ENCODE measurements around the gene DRC1. TPM values are rescaled to one million over a fixed set of nuclear protein-coding genes. Genes with fewer than 3 reads are reported as not detected.

The DRC1 gene
- polyA plus RNA-seq, 1 donor from 2014 or later = 0.16 TPM

DNA sequence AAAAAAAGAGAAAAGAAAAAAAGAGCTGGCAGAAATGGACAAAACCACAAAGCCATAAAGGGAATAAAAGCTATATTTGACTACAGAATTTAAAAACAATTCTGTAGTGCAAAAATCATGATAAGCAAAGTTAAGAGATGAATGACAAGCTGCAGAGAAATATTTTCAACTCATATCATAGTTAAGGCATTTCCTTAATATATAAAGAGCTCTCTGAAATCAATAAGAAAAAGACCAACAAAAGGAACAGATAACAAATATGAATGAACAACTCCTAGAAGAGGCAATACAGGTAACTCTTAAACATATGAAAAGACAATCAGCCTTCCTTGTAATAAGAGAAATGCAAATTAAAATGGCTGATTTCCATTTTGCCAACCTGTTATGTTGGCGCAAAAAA, 50.0 kb downstream of the DRC1 start:
- TF ChIP-seq MXI1 (conservative IDR thresholded peaks at IDR 0.05; ENCODE audit: poor library complexity, severe bottlenecking) (no peak), EP300 (conservative IDR thresholded peaks at IDR 0.05; ENCODE audit: poor library complexity, severe bottlenecking) (no peak), TAF1 (IDR thresholded peaks at IDR 0.05; ENCODE audit: low read depth) (no peak), SMC3 (conservative IDR thresholded peaks at IDR 0.05; ENCODE audit: poor library complexity) (no peak), POLR2AphosphoS5 (IDR thresholded peaks at IDR 0.05) (no peak), RAD21 (conservative IDR thresholded peaks at IDR 0.05) (no peak), EZH2 (IDR thresholded peaks at IDR 0.05; ENCODE audit: borderline replicate concordance, insufficient read depth, low read length, poor library complexity, severe bottlenecking) (no peak)
- TF ChIP-seq, protein P1, sequence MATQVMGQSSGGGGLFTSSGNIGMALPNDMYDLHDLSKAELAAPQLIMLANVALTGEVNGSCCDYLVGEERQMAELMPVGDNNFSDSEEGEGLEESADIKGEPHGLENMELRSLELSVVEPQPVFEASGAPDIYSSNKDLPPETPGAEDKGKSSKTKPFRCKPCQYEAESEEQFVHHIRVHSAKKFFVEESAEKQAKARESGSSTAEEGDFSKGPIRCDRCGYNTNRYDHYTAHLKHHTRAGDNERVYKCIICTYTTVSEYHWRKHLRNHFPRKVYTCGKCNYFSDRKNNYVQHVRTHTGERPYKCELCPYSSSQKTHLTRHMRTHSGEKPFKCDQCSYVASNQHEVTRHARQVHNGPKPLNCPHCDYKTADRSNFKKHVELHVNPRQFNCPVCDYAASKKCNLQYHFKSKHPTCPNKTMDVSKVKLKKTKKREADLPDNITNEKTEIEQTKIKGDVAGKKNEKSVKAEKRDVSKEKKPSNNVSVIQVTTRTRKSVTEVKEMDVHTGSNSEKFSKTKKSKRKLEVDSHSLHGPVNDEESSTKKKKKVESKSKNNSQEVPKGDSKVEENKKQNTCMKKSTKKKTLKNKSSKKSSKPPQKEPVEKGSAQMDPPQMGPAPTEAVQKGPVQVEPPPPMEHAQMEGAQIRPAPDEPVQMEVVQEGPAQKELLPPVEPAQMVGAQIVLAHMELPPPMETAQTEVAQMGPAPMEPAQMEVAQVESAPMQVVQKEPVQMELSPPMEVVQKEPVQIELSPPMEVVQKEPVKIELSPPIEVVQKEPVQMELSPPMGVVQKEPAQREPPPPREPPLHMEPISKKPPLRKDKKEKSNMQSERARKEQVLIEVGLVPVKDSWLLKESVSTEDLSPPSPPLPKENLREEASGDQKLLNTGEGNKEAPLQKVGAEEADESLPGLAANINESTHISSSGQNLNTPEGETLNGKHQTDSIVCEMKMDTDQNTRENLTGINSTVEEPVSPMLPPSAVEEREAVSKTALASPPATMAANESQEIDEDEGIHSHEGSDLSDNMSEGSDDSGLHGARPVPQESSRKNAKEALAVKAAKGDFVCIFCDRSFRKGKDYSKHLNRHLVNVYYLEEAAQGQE (IDR thresholded peaks at IDR 0.05; ENCODE audit: borderline replicate concordance) = no peak
- TF ChIP-seq, protein P2, sequence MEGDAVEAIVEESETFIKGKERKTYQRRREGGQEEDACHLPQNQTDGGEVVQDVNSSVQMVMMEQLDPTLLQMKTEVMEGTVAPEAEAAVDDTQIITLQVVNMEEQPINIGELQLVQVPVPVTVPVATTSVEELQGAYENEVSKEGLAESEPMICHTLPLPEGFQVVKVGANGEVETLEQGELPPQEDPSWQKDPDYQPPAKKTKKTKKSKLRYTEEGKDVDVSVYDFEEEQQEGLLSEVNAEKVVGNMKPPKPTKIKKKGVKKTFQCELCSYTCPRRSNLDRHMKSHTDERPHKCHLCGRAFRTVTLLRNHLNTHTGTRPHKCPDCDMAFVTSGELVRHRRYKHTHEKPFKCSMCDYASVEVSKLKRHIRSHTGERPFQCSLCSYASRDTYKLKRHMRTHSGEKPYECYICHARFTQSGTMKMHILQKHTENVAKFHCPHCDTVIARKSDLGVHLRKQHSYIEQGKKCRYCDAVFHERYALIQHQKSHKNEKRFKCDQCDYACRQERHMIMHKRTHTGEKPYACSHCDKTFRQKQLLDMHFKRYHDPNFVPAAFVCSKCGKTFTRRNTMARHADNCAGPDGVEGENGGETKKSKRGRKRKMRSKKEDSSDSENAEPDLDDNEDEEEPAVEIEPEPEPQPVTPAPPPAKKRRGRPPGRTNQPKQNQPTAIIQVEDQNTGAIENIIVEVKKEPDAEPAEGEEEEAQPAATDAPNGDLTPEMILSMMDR (IDR thresholded peaks at IDR 0.05; ENCODE audit: poor library complexity, severe bottlenecking) = no peak
- H3K9ac ChIP-seq (ENCODE audit: low read length) = no peak overlapping the region

DNA sequence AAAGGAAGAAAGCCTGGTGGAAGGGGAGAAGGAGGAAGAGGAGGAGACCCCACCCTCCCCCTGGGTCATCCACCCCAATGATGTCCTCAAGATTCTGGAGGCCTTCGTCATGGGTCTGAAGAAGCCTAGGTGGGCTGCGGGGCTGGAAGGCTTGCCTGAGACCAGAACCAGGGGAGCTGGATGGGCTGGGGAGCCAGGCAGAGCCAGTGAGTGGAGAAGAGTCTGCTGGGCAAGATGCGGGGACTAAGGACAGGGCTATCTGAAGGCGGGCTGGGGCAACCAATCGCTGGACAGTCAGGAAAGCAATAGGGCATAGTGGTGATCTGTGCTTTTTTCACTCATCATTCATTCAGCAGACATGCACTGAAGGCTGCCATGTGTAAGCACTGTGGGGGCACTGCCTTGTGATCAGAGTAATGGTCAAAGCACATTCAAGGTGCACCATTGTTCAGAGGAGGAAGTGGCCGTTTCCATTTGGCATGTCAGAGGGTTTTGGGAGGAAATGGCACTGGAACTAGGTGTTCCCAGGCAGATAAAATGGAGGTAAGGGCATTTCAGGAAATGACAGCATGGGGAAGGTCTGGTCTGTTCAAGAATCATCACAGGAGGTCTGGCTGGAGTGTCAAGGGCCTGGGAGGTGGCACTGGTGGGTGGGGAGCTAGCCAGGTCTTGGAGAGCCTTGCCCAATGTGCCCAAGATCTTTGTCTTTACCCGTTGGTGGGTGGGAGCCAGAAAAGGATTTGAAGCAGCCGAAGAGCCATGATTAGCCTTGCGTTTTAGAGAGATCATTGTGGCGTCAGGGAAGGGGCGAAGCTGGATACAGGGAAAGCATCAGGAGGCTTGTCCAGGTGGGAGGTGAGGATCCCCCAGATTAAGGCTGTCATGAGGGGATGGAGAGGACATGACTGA, 52.0 kb downstream of the DRC1 start:
- H3F3A ChIP-seq (ENCODE audit: insufficient read depth, low read length, poor library complexity, severe bottlenecking) = no peaks in the 10 kb centered on the region
- H3K79me2 ChIP-seq (replicated peaks; ENCODE audit: insufficient read depth, low read length) = no peaks in the 10 kb centered on the region
- H3K9me2 ChIP-seq (ENCODE audit: insufficient read depth, low read length) = no peaks in the 10 kb centered on the region
- no peak overlapping the region for H2AFZ ChIP-seq (ENCODE audit: low read depth, low read length)
- H3K9ac ChIP-seq (ENCODE audit: low read length) = no peak overlapping the region
- TF ChIP-seq RAD21 (conservative IDR thresholded peaks at IDR 0.05) (no peak), EZH2 (IDR thresholded peaks at IDR 0.05; ENCODE audit: borderline replicate concordance, insufficient read depth, low read length, poor library complexity, severe bottlenecking) (no peak), EP300 (conservative IDR thresholded peaks at IDR 0.05; ENCODE audit: poor library complexity, severe bottlenecking) (no peak), POLR2AphosphoS5 (IDR thresholded peaks at IDR 0.05) (no peak), SMC3 (conservative IDR thresholded peaks at IDR 0.05; ENCODE audit: poor library complexity) (no peak), MXI1 (conservative IDR thresholded peaks at IDR 0.05; ENCODE audit: poor library complexity, severe bottlenecking) (no peak), TAF1 (IDR thresholded peaks at IDR 0.05; ENCODE audit: low read depth) (no peak)
- TF ChIP-seq, protein P2 (IDR thresholded peaks at IDR 0.05; ENCODE audit: poor library complexity, severe bottlenecking) = no peak
- no peaks in the 10 kb centered on the region for H3K27me3 ChIP-seq (ENCODE audit: insufficient read depth, low read depth, low read length)
- no peak overlapping the region for H3K4me3 ChIP-seq (ENCODE audit: low read length)
- H3K9me3 ChIP-seq (ENCODE audit: low read length) = no peaks in the 10 kb centered on the region
- no peak overlapping the region for H3K4me2 ChIP-seq (ENCODE audit: low read length)
- H3K27ac ChIP-seq (ENCODE audit: low read length) = no peak overlapping the region
- no peaks in the 10 kb centered on the region for H3K36me3 ChIP-seq (ENCODE audit: insufficient read depth, low read length)
- no peaks in the 10 kb centered on the region for H4K20me1 ChIP-seq (ENCODE audit: insufficient read depth)

More for the DNA sequence above, 50.0 kb downstream of the DRC1 start:
- Histone ChIP-seq H3K27ac (ENCODE audit: low read length) (no peak overlapping the region), H3K36me3 (ENCODE audit: insufficient read depth, low read length) (no peaks in the 10 kb centered on the region), H3K27me3 (ENCODE audit: insufficient read depth, low read depth, low read length) (no peaks in the 10 kb centered on the region), H3K4me2 (ENCODE audit: low read length) (no peak overlapping the region), H2AFZ (ENCODE audit: low read depth, low read length) (no peak overlapping the region), H3K79me2 (replicated peaks; ENCODE audit: insufficient read depth, low read length) (no peaks in the 10 kb centered on the region), H3K9me3 (ENCODE audit: low read length) (no peaks in the 10 kb centered on the region), H4K20me1 (ENCODE audit: insufficient read depth) (no peaks in the 10 kb centered on the region), H3K9me2 (ENCODE audit: insufficient read depth, low read length) (no peaks in the 10 kb centered on the region), H3F3A (ENCODE audit: insufficient read depth, low read length, poor library complexity, severe bottlenecking) (no peaks in the 10 kb centered on the region), H3K4me3 (ENCODE audit: low read length) (no peak overlapping the region)

Measured in neural cell (in vitro differentiated cells).